Stimulated activated CD4-positive, alpha-beta T cell treated with anti-CD3 and anti-CD28 coated beads, Interleukin-4, amount 100 ng/mL, for 1 hour (primary cell): ENCODE measurements around the gene STEAP1.
"Not testable (repeated sequence)": the region's sequence is repeated elsewhere in the genome, so short reads cannot be mapped to it uniquely, and the experiment has no call there.

ENCODE experiments used
- DNase-seq: peaks from one replicate; pipeline ENCODE4 v3.0.0-alpha.2; 2020

The STEAP1 gene

GRCh38 chr7:90175667-90176066 lies 21.4 kb downstream of the STEAP1 start:
- DNase-seq, result no peak

DNA sequence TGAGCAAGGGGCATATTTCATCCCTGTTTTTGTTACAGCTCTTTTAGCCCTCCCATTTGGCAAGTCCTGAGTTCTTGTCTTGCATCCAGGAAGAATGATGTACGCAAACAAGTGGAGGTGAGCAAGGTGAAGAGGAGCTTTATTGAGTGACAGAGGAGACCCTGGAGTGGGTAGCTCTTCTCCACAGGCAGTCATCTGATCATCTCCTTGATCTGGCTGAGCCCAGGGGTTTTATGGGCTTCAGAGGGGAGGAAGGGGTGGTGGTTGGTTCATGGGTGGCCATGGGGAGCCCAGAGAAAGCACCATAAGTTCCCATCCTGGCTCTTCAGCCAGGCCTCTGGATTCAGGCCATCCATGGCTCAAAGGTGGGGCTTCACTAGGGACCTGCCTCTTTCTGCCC lies 21.9 kb downstream of the STEAP1 start:
- DNase-seq, result no peak

DNA sequence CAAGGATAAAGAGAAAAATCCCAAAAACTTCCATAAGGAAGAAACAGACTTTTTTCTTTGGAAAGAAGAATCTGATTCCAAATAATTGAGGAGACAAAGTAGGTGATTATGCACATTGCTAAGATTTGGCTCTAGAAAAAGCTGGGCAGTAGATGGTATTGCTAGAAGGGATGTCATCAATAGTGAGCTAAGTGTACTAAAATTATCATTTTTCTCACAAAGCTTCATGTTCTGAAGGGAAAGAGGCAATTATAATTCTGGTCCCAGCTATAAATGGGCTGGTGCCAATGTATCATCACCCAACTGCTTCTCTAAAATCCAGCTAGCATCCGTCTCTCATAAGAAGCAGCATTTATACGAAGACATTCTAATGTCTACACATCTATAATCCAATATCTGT lies 23.9 kb downstream of the STEAP1 start:
- DNase-seq, result no peak

- no peak for DNase-seq
Measured at GRCh38 chr7:90178679-90179278, 24.5 kb downstream of the STEAP1 start.

DNA sequence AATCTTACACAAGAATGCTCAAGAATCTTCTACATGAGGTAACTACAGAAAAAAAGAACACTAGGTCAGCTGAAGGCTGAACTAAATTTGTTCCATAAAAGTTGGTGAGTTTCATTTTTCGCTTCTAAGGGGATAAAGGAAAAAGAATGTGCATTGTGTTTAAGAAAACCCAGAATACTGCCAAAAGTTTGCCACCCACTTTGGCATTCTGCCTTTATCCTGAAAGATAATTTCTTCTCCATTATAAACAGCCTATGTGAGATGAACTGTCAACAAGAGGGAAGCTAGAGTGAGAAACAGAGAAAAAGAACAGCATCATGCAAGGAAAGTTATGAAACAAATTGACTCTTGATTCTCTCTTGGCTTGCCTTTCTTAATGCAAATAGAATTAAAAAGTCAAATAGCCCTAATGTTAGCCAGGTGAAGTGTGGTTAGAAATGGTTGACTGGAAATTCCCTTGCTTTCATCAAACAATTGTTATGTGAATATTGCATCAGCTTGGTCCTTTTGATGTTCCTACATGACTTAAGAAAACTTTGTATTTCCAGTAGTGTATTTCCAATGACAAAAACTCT lies 25.8 kb downstream of the STEAP1 start:
- no peak for DNase-seq

GRCh38 chr7:90180649-90181048 lies 26.4 kb downstream of the STEAP1 start:
- DNase-seq, result no peak

DNA sequence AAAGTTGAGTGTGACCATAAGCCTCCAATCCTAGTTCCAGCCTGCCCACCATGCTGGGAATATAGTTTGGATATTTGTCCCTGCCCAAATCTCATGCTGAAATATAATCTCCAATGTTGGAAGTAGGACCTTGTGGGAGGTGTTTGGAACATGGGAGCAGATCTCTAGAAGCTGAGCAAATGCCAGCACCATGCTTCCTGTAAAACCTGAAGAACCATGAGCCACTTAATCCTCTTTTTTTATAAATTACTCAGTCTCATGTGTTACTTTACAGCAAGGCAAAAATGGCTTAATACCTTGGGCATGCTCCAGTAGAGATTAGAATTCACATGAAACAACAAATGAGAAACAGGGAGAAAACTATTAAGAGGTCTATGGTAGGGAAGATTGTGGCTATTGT lies 27.2 kb downstream of the STEAP1 start:
- DNase-seq, result no peak

DNA sequence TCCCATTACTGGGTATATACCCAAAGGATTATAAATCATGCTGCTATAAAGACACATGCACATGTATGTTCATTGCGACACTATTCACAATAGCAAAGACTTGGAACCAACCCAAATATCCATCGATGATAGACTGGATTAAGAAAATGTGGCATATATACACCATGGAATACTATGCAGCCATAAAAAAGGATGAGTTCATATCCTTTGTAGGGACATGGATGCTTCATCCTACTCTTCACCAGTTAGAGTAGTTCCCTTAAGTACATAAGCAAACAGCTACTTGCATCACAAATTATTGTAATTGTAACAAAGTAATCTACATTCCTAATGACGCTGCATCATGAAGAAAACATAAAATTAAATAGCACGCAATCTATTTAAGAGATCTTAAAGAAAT lies 32.0 kb downstream of the STEAP1 start:
- DNase-seq, result not testable (repeated sequence)

DNA sequence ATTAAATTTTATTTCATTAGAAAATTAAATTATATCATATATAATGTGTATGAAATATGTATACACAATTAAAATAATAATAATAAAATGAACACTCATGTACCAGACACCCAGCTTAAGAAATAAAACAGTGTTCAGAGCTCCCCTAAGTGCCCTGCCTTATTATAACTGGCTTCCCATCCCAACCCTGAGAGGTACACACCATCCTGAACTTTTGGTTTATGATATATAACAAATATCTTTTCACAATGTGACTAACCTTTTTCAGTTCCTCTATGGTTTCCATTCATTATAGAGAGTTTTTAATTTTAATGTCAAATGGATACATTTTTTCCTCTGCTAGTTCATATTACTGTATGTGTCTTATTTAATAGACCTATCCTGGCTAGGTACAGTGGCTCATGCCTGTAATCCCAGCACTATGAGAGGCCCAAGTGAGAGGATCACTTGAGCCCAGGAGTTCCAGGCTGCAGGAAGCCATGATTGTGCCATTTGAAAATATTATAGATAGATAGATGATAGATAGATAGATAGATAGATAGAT lies 33.3 kb downstream of the STEAP1 start:
- no peak for DNase-seq

DNA sequence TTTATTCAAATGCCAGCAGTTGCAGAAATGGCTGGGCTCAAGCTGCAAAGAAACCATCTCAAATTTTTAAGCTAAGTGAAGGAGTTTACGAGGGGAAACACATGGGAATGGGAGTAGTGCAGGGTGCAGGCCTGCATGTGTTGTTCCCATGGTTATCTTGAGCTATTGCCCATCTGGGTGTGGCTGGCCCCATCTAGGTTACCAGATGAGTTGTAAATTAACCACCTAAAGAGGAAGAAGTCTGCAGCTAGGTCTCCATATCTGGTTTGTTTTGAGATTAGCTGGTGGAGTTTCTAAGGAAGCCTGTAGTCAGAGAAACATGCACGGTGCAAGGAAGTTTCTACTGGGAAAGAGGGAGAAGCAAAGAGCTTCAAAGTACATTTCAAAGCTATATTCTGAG lies 34.0 kb downstream of the STEAP1 start:
- no peak for DNase-seq

DNA sequence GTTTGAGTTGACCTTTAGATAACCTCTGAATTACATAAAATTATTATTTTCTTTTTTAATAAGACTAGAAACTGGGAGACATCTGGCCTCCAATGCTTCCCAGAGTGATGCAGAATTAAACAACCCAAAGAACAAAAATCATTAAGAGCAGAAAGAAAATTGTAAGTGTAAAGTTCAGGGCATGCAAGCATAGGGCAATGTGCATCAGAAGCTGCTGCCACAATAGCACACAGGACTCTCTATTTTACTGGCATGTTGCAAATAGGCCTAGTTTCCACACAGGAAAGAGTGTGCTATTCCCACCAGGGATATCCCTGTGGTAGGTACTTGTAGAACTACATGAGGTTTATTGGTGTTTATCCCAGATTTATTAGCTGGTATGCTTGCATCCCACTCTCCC lies 36.7 kb downstream of the STEAP1 start:
- DNase-seq, result no peak

GRCh38 chr7:90191648-90192047 lies 37.4 kb downstream of the STEAP1 start:
- no peak for DNase-seq

GRCh38 chr7:90192876-90193750 lies 38.8 kb downstream of the STEAP1 start:
- no peak for DNase-seq

DNA sequence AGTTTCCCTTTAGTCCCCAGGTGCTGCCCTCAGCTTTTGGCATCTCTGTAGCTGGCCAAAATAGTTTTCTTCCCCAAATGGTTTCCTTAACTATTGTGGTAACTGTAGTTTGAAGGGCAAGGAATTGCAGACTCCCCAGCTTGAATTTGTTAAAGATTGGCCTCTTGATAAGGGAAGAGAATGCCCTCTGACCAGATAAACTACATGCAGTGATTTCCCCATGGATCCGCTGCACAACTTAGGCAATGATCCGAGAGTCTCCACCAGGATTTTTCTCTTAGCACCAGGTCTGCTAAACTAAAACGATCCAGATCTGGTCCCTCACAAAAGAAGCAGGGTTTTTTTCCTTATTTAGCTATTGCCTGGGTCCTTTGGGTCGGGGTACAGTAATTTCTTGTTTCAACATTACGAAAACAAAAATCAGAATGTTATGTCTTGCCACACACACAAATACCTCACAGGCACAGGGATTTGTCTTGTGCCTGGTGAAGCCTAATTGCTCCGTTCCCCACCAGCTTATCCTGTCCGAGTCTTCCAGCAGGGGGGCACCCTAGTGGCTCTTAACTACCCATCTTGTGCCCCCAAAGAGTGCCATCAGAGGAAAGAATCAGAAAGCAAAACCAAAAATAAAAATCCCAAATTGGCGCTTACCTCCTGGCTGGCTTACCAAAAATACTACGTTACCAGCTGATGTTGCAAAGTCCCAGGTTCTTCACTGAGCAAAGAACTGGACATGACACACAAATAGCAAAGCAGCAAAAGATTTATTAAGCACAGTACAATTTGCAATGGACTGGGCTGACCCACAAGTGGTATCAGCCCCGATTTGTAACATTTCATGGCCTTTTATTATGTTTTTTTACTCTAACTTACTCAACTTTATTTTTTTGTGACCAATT lies 40.9 kb downstream of the STEAP1 start:
- no peak for DNase-seq

DNA sequence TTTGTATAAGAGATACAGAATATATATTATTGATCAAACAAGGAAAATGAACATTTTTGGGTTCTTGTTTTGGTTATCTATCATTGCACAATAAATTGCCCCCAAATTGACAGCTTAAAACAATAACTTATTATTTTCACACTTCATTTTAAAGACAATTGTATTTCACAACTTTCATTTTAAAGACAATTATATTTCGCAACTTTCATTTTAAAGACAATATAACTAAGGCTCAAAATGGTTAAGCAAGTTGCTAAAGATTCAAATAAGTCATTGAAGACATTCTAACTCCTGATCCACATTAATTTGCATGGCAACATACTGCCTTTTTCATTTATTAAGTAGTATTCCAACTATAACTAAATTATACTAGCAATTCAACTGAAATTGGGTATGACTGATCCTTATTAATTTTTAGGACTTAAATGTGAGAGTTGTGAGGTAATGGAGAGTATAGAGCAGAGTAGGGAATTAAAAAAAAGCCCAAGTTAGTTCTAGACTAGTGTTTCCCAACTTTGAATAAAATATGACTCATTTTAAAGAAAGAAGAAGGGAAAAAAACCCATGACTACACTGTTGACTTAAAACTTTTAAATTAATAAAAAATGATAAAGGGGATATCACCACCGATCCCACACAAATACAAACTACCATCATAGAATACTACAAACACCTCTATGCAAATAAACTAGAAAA lies 47.4 kb downstream of the STEAP1 start:
- no peak for DNase-seq

GRCh38 chr7:90207956-90208355 lies 53.7 kb downstream of the STEAP1 start:
- DNase-seq, result no peak

DNA sequence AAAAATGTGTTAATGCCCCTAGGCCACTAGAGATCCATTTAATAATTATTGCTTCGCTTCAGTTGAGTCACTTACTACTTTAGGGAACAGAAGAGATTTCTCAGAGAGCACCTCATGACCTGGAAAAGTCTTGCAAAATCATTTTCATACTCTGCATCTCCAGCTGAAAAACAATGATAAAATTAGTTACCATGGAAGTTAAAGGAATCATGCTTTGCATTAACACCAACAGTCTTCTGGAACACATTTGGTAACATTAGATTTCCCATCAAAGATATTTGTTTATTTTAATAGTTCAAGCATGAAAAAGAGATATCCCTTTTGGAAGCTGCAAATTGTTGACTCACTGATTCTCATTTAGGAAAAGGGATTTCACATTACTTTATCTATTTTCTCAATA lies 55.5 kb downstream of the STEAP1 start:
- no peak for DNase-seq

GRCh38 chr7:90210475-90210874 lies 56.2 kb downstream of the STEAP1 start:
- no peak for DNase-seq

DNA sequence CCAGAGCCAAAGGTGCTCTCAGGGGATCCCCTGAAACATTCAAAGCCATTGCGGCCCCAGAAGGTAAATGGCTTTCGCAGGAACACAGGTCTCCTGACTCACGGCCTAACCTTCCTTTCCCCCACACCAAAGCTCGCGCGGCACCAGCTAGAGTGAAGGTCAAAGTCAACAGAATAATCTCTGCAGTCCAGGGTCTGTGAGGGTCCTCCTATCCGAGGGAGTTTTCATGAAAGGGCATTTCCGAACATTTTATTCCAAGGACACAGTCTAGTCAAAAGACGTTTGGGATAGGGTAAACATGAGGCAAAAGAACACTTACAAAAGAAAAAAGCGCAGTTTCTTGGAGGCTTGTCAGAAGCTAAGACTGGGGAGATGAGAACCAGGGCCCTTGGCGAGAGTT lies 56.7 kb downstream of the STEAP1 start:
- DNase-seq, result no peak

GRCh38 chr7:90211391-90212148 lies 57.3 kb downstream of the STEAP1 start, which contains the start of gene STEAP2:
TSS of gene STEAP2 (plus strand) at chr7:90211740. CDS start at chr7:90225083, 13,343 bp downstream.
- peak; percentile 28 for DNase-seq

DNA sequence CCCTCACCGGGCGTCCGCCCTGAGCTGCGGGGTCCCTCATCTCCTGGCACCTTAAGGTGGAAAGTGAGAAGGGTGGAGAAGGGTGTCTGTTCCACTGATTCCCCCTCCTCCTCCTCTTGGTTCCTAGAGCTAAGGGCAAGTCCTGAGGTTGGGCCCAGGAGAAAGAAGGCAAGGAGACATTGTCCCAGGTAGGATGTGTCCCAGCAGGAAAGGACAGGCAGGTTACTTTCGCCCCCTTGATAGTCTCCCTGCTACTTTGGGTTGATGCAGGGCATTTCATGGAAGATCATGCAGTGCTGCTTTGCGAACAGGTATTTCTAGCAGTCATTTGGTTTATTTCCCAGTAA lies 57.9 kb downstream of the STEAP1 start:
- no peak for DNase-seq
